ENCODE data around the gene SPEF1. TPM values are rescaled to one million over a fixed set of nuclear protein-coding genes. Genes with fewer than 3 reads are reported as not detected.

Gene SPEF1
- total and polyA plus RNA-seq, 2 of the 4 experiments (the other 2 are of a cell fraction) = 0.15 TPM; not detected in 1

DNA sequence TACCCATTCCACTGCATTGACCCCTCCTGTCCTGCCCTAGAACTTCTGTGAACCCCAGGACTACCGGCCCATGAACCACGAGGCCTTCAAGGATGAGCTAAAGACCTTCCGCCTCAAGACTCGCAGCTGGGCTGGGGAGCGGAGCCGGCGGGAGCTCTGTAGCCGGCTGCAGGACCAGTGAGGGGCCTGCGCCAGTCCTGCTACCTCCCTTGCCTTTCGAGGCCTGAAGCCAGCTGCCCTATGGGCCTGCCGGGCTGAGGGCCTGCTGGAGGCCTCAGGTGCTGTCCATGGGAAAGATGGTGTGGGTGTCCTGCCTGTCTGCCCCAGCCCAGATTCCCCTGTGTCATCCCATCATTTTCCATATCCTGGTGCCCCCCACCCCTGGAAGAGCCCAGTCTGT is 23.5 kb upstream of the SPEF1 start:
- no peak for ATAC-seq (ENCODE audit: low read depth)
- no CpG with 5 or more reads among the region's 11 CpGs for WGBS, 2 experiments (ENCODE audit: extremely low coverage in 2 of 2, insufficient read length in 1 of 2)
- no peak for DNase-seq
- Histone ChIP-seq H2AFZ (replicated peaks; ENCODE audit: low read length, poor library complexity) (no peak overlapping the region), H2BK5ac (ENCODE audit: low read depth, low read length, poor library complexity, severe bottlenecking) (peak overlapping the region; percentile 88), H3K9me3 (ENCODE audit: control insufficient read depth, insufficient read depth, low read length) (no peaks in the 10 kb centered on the region), H3K9me1 (ENCODE audit: insufficient read depth, low read length) (peaks cover 27% of the 10 kb centered on the region), H3K27me3 (ENCODE audit: control insufficient read depth, insufficient read depth, low read length) (no peaks in the 10 kb centered on the region), H3K79me1 (ENCODE audit: low read depth in 1 of 2, low read length in 2 of 2) (peaks cover 16 to 84% of the 10 kb centered on the region in 2 experiments), H2BK15ac (ENCODE audit: low read depth, low read length) (0 out of 3 replicates have a peak overlapping the region, but pooled peaks have one; percentile 76), H2AK9ac (replicated peaks; ENCODE audit: low read depth, low read length, poor library complexity) (no peak overlapping the region), H2BK20ac (ENCODE audit: low read depth, low read length) (peak overlapping the region; percentile 69), H3K14ac (replicated peaks; ENCODE audit: low read depth, low read length) (no peak overlapping the region), H3K4me3 (ENCODE audit: insufficient read depth, low read depth, low read length) (no peak overlapping the region), H2AK5ac (ENCODE audit: low read depth, low read length) (peak overlapping the region; percentile 99; the same call in 1 of the 2 replicates), H3K56ac (ENCODE audit: extremely low read depth, insufficient read depth, low read length) (no peak overlapping the region), H4K8ac (ENCODE audit: low read depth in 2 of 2, low read length in 2 of 2) (no peak overlapping the region), H3K4me1 (ENCODE audit: control insufficient read depth, insufficient read depth, low read length) (peaks cover 26% of the 10 kb centered on the region), H4K5ac (ENCODE audit: low read depth, low read length) (no peak overlapping the region), H4K91ac (ENCODE audit: insufficient read depth, low read depth, low read length) (peak overlapping the region; percentile 92), H3K36me3 (ENCODE audit: control insufficient read depth, insufficient read depth, low read length) (peaks cover 61% of the 10 kb centered on the region), H3K9ac (ENCODE audit: low read depth, low read length) (no peak overlapping the region), H3K4ac (ENCODE audit: low read depth, low read length) (0 out of 2 replicates have a peak overlapping the region, but pooled peaks have one; percentile 56), H3K27ac (ENCODE audit: insufficient read depth, low read length) (peak overlapping the region; percentile 96; the same call in 1 of the 2 replicates), H3K4me2 (ENCODE audit: low read depth, low read length) (no peak overlapping the region), H4K20me1 (ENCODE audit: insufficient read depth, low read length) (no peaks in the 10 kb centered on the region), H3K18ac (ENCODE audit: low read depth, low read length) (no peak overlapping the region), H2BK120ac (ENCODE audit: low read depth, low read length) (peak overlapping the region; percentile 93; the same call in 1 of the 2 replicates), H3K23ac (ENCODE audit: low read depth, low read length) (no peak overlapping the region)
- in situ Hi-C loops (cut with MboI; ENCODE audit: low sequenced_read_pairs) = no loop called here
- intact Hi-C loops (cut with micrococcal nuclease) = no loop called here
- TF ChIP-seq RAD21 (IDR thresholded peaks at IDR 0.05; ENCODE audit: low read length) (no peak), CEBPB (IDR thresholded peaks at IDR 0.05; ENCODE audit: low read depth, low read length) (no peak), FOS (IDR thresholded peaks at IDR 0.05; ENCODE audit: low read depth, low read length) (no peak), NFE2L2 (IDR thresholded peaks at IDR 0.05; ENCODE audit: low read depth, low read length) (no peak), RCOR1 (IDR thresholded peaks at IDR 0.05; ENCODE audit: insufficient replicate concordance, low read length) (no peak), RFX5 (IDR thresholded peaks at IDR 0.05; ENCODE audit: low read depth, low read length) (no peak), BHLHE40 (IDR thresholded peaks at IDR 0.05; ENCODE audit: low read depth, low read length) (no peak), MAZ (IDR thresholded peaks at IDR 0.05; ENCODE audit: borderline replicate concordance, low read depth, low read length) (no peak), MAFK (IDR thresholded peaks at IDR 0.05; ENCODE audit: low read depth, low read length) (no peak)
- TF ChIP-seq, protein P1, sequence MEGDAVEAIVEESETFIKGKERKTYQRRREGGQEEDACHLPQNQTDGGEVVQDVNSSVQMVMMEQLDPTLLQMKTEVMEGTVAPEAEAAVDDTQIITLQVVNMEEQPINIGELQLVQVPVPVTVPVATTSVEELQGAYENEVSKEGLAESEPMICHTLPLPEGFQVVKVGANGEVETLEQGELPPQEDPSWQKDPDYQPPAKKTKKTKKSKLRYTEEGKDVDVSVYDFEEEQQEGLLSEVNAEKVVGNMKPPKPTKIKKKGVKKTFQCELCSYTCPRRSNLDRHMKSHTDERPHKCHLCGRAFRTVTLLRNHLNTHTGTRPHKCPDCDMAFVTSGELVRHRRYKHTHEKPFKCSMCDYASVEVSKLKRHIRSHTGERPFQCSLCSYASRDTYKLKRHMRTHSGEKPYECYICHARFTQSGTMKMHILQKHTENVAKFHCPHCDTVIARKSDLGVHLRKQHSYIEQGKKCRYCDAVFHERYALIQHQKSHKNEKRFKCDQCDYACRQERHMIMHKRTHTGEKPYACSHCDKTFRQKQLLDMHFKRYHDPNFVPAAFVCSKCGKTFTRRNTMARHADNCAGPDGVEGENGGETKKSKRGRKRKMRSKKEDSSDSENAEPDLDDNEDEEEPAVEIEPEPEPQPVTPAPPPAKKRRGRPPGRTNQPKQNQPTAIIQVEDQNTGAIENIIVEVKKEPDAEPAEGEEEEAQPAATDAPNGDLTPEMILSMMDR (conservative IDR thresholded peaks at IDR 0.05; ENCODE audit: low read depth, low read length) = no peak
- no TSS peak for BruUV-seq (replicated peaks)
- dilution Hi-C loops (cut with HindIII; ENCODE audit: low sequenced_read_pairs, unreplicated experiment) = no loop called here
- CTCF ChIA-PET = interaction anchor here (1.3 kb wide), 1 partner anchor 13 kb away, joined by 4 read pairs; no protein-coding TSS in a partner anchor
- POLR2A ChIA-PET (ENCODE audit: unreplicated experiment) = no interaction called here

All from IMR-90 (cell line).